Measurements from ENCODE around the gene RALA. TPM values are rescaled to one million over a fixed set of nuclear protein-coding genes. Genes with fewer than 3 reads are reported as not detected.

RALA gene
- polyA plus RNA-seq, 2 donors: 52.4 to 71.2 TPM

GRCh38 chr7:39733881-39734632, 110.7 kb downstream of the RALA start:
- peak overlapping the region; percentile 84 to 92 for H3K27ac ChIP-seq (ENCODE audit: low read depth in 2 of 2, low read length in 1 of 2)
- H3K4me1 ChIP-seq (ENCODE audit: control insufficient read depth in 2 of 2, insufficient read depth in 2 of 2, low read length in 1 of 2): peaks cover 2 to 6% of the 10 kb centered on the region in 2 donors
- 21 to 25% methylated on average over 8 of the region's 8 CpGs for WGBS, 2 donors

DNA sequence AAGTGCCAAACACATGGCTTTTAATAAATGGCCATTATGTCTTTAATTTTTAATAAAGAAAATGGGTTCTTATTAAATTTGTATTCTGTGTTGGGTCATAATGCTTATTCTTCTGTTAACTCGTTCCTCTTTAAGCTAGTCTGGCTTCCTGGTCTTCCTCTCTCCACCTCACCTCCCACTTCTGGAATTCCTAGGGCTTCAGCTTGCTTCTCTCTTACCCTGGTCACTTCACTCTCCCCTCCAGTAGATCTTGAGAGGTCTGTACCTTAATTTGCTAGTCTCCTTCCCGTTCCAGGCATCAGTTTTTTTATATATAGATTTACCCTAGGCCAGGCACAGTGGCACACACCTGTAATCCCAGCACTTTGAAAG, 111.2 kb downstream of the RALA start:
- H3K27me3 ChIP-seq (ENCODE audit: control insufficient read depth in 1 of 2, insufficient read depth in 2 of 2, low read length in 2 of 2): no peaks in the 10 kb centered on the region
- H3K36me3 ChIP-seq (ENCODE audit: control insufficient read depth in 2 of 2, insufficient read depth in 2 of 2, low read length in 1 of 2): no peaks in the 10 kb centered on the region
- H3K4me1 ChIP-seq (ENCODE audit: control insufficient read depth in 2 of 2, insufficient read depth in 2 of 2, low read length in 1 of 2): peaks cover 2 to 6% of the 10 kb centered on the region in 2 donors
- H3K4me3 ChIP-seq (ENCODE audit: low read depth in 1 of 2, low read length in 2 of 2): peak overlapping the region in 1 of 2 donors; percentile 66
- H3K9me3 ChIP-seq (ENCODE audit: control insufficient read depth in 2 of 2, insufficient read depth in 1 of 2, low read depth in 1 of 2, low read length in 1 of 2): no peaks in the 10 kb centered on the region
- H3K27ac ChIP-seq (ENCODE audit: low read depth in 2 of 2, low read length in 1 of 2): peak overlapping the region; percentile 84 to 92
- WGBS, 2 donors: 52 to 59% methylated on average over 2 of the region's 2 CpGs

More at GRCh38 chr7:39733881-39734632, 110.7 kb downstream of the RALA start:
- H3K4me3 ChIP-seq (ENCODE audit: low read depth in 1 of 2, low read length in 2 of 2): peak overlapping the region; percentile 60 to 66
- no peaks in the 10 kb centered on the region for H3K9me3 ChIP-seq (ENCODE audit: control insufficient read depth in 2 of 2, insufficient read depth in 1 of 2, low read depth in 1 of 2, low read length in 1 of 2)
- H3K36me3 ChIP-seq (ENCODE audit: control insufficient read depth in 2 of 2, insufficient read depth in 2 of 2, low read length in 1 of 2): no peaks in the 10 kb centered on the region
- H3K27me3 ChIP-seq (ENCODE audit: control insufficient read depth in 1 of 2, insufficient read depth in 2 of 2, low read length in 2 of 2): no peaks in the 10 kb centered on the region

GRCh38 chr7:39735903-39736302, 112.5 kb downstream of the RALA start:
- peaks cover 2 to 6% of the 10 kb centered on the region in 2 donors for H3K4me1 ChIP-seq (ENCODE audit: control insufficient read depth in 2 of 2, insufficient read depth in 2 of 2, low read length in 1 of 2)
- no peaks in the 10 kb centered on the region for H3K9me3 ChIP-seq (ENCODE audit: control insufficient read depth in 2 of 2, insufficient read depth in 1 of 2, low read depth in 1 of 2, low read length in 1 of 2)
- H3K4me3 ChIP-seq (ENCODE audit: low read depth in 1 of 2, low read length in 2 of 2): peak overlapping the region in 1 of 2 donors; percentile 28
- no peaks in the 10 kb centered on the region for H3K36me3 ChIP-seq (ENCODE audit: control insufficient read depth in 2 of 2, insufficient read depth in 2 of 2, low read length in 1 of 2)
- no peak overlapping the region for H3K27ac ChIP-seq (ENCODE audit: low read depth in 2 of 2, low read length in 1 of 2)
- H3K27me3 ChIP-seq (ENCODE audit: control insufficient read depth in 1 of 2, insufficient read depth in 2 of 2, low read length in 2 of 2): no peaks in the 10 kb centered on the region
- 70 to 75% methylated on average over 4 of the region's 4 CpGs for WGBS, 2 donors

DNA sequence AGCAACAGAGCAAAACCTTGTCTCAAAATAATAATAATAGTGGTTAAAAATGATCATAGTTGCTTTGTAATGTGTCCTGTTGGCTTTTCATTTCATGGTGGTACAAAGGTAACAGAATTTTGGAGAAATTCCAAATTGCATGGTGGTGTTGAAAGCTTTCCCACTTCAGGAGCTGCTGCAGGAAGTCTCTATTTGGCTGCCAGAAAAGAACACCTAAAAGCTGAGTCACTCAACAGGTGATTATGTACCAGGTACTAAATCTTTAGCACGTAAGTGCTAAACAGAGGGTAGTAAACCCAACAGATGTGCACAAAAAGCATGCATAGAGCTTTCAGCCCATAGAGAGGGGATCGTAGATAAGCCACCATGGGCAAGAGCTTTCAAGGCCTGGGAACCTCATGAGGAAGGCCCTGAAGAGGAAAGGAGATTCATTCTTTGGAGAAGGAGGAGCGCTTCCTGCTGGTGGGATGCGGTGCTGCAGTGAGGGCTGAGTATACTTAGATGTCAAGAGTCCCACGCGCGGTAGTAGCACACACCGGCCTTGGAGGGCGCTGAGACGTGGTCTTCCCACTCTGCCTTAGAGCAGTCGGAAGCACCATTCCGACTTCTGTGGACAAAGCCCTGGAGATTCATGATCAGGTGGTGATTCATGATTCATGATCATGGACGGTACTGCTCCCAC, 118.7 kb downstream of the RALA start:
- Histone ChIP-seq H3K36me3 (ENCODE audit: control insufficient read depth in 2 of 2, insufficient read depth in 2 of 2, low read length in 1 of 2) (no peaks in the 10 kb centered on the region), H3K9me3 (ENCODE audit: control insufficient read depth in 2 of 2, insufficient read depth in 1 of 2, low read depth in 1 of 2, low read length in 1 of 2) (no peaks in the 10 kb centered on the region), H3K27me3 (ENCODE audit: control insufficient read depth in 1 of 2, insufficient read depth in 2 of 2, low read length in 2 of 2) (no peaks in the 10 kb centered on the region), H3K27ac (ENCODE audit: low read depth in 2 of 2, low read length in 1 of 2) (peak overlapping the region in 1 of 2 donors; percentile 47), H3K4me3 (ENCODE audit: low read depth in 1 of 2, low read length in 2 of 2) (no peak overlapping the region), H3K4me1 (ENCODE audit: control insufficient read depth in 2 of 2, insufficient read depth in 2 of 2, low read length in 1 of 2) (no peaks in the 10 kb centered on the region)
- WGBS, 2 donors: 86 to 89% methylated on average over 13 of the region's 13 CpGs

DNA sequence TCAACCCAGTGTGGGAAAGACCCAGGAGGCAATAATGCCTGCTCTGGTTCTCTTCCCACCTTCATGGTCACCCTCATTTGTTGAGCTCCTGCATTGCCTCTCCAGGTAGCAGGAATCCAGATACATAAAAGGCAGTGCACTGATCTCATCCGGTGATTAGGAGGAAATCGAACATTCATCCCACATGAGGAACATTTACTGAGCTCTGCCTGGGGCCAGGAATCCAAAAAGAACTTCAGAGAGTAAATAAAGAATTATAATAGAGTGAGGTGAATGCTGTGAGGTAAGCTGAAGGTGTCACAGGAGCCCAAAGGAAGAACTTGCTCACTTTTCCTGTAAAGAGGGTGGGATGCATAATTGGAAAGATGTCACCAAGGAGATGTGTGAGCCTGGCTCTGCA, 121.2 kb downstream of the RALA start:
- Histone ChIP-seq H3K36me3 (ENCODE audit: control insufficient read depth in 2 of 2, insufficient read depth in 2 of 2, low read length in 1 of 2) (no peaks in the 10 kb centered on the region), H3K9me3 (ENCODE audit: control insufficient read depth in 2 of 2, insufficient read depth in 1 of 2, low read depth in 1 of 2, low read length in 1 of 2) (no peaks in the 10 kb centered on the region), H3K27me3 (ENCODE audit: control insufficient read depth in 1 of 2, insufficient read depth in 2 of 2, low read length in 2 of 2) (no peaks in the 10 kb centered on the region), H3K27ac (ENCODE audit: low read depth in 2 of 2, low read length in 1 of 2) (no peak overlapping the region), H3K4me1 (ENCODE audit: control insufficient read depth in 2 of 2, insufficient read depth in 2 of 2, low read length in 1 of 2) (no peaks in the 10 kb centered on the region), H3K4me3 (ENCODE audit: low read depth in 1 of 2, low read length in 2 of 2) (no peak overlapping the region)
- WGBS, 2 donors: 50 to 74% methylated on average over 2 of the region's 2 CpGs

DNA sequence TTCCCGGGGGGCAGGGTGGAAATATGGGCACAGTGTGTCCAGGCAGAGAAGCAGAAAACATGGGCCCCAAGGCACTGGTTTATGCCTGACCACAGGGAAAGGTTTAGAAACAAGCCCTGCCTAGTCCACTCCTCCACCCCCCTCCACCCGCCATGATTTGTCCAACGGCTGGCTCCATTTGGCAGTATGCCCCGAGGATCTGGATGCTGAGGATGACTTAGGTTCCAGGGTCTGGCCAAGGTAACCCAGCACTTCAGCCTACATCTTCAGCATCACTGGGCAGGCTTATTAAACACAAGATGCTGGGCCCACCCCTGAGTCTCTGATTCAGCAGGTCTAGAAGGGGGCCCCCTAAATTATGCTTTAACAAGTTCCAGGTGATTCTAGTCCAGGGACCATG, 121.9 kb downstream of the RALA start:
- H3K36me3 ChIP-seq (ENCODE audit: control insufficient read depth in 2 of 2, insufficient read depth in 2 of 2, low read length in 1 of 2): no peaks in the 10 kb centered on the region
- H3K4me3 ChIP-seq (ENCODE audit: low read depth in 1 of 2, low read length in 2 of 2): no peak overlapping the region
- H3K27me3 ChIP-seq (ENCODE audit: control insufficient read depth in 1 of 2, insufficient read depth in 2 of 2, low read length in 2 of 2): no peaks in the 10 kb centered on the region
- no peaks in the 10 kb centered on the region for H3K9me3 ChIP-seq (ENCODE audit: control insufficient read depth in 2 of 2, insufficient read depth in 1 of 2, low read depth in 1 of 2, low read length in 1 of 2)
- H3K4me1 ChIP-seq (ENCODE audit: control insufficient read depth in 2 of 2, insufficient read depth in 2 of 2, low read length in 1 of 2): no peaks in the 10 kb centered on the region
- H3K27ac ChIP-seq (ENCODE audit: low read depth in 2 of 2, low read length in 1 of 2): no peak overlapping the region
- WGBS, 2 donors: 60 to 64% methylated on average over 4 of the region's 4 CpGs

DNA sequence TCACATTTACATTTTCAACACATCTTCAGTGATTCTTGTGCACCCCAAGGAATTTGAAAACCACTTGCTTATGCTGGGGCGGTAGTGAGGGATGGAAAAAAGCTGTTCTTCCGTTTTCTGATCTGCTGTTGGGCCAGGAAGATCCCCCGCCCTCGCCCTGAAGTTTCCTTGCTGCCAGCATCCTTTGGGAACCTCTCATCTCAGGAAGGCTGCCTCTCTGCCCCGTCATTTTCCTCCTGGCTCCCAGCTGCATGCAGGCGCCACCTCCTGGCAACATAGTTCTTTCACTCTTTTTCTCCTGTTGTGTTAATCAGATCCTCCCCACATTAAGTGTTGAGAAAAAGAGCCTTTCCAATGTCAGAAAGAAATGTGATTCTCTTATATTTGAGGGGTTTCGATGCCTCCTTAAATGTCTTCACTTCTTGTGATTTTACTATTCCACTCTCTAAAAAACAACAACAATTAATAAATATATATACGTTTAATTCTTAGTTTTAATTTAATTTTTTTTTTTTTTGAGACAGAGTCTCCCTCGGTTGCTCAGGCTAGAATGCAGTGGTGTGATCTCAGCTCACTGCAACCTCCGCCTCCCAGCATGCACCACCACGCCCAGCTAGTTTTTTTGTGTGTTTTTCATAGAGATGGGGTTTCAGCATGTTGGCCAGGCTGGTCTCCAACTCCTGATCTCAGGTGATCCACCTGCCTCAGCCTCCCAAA, 122.9 kb downstream of the RALA start:
- WGBS, 2 donors: 24 to 30% methylated on average over 11 of the region's 11 CpGs
- H3K4me1 ChIP-seq (ENCODE audit: control insufficient read depth in 2 of 2, insufficient read depth in 2 of 2, low read length in 1 of 2): no peaks in the 10 kb centered on the region
- H3K27ac ChIP-seq (ENCODE audit: low read depth in 2 of 2, low read length in 1 of 2): peak overlapping the region in 1 of 2 donors; percentile 13
- H3K27me3 ChIP-seq (ENCODE audit: control insufficient read depth in 1 of 2, insufficient read depth in 2 of 2, low read length in 2 of 2): no peaks in the 10 kb centered on the region
- no peaks in the 10 kb centered on the region for H3K36me3 ChIP-seq (ENCODE audit: control insufficient read depth in 2 of 2, insufficient read depth in 2 of 2, low read length in 1 of 2)
- no peak overlapping the region for H3K4me3 ChIP-seq (ENCODE audit: low read depth in 1 of 2, low read length in 2 of 2)
- H3K9me3 ChIP-seq (ENCODE audit: control insufficient read depth in 2 of 2, insufficient read depth in 1 of 2, low read depth in 1 of 2, low read length in 1 of 2): no peaks in the 10 kb centered on the region

- Histone ChIP-seq H3K4me3 (ENCODE audit: low read depth in 1 of 2, low read length in 2 of 2) (no peak overlapping the region), H3K36me3 (ENCODE audit: control insufficient read depth in 2 of 2, insufficient read depth in 2 of 2, low read length in 1 of 2) (no peaks in the 10 kb centered on the region), H3K27ac (ENCODE audit: low read depth in 2 of 2, low read length in 1 of 2) (no peak overlapping the region), H3K9me3 (ENCODE audit: control insufficient read depth in 2 of 2, insufficient read depth in 1 of 2, low read depth in 1 of 2, low read length in 1 of 2) (no peaks in the 10 kb centered on the region), H3K27me3 (ENCODE audit: control insufficient read depth in 1 of 2, insufficient read depth in 2 of 2, low read length in 2 of 2) (no peaks in the 10 kb centered on the region), H3K4me1 (ENCODE audit: control insufficient read depth in 2 of 2, insufficient read depth in 2 of 2, low read length in 1 of 2) (peaks cover 4 to 6% of the 10 kb centered on the region in 2 donors)
- WGBS, 2 donors: 49 to 62% methylated on average over 1 of the region's 1 CpG
Measured at GRCh38 chr7:39749177-39749576, 125.8 kb downstream of the RALA start.

DNA sequence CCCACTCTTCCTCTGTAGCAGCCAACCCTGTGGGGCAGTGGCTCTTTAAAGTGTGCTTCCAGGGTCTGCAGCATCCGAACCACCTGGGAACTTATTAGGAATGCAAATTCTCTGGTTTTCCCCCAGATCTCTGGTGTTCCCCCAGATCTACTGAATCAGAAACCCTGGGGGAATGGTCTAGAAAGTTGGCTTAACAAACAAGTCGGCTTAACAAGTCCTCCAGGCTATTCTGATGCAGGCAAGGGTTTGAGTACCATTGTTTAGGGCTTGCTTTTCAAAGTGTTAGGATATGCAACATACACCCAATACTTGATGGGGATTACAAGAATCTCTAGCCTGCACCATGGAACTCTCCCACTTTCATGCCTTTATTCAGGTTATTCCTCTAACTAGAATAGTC, 126.3 kb downstream of the RALA start:
- Histone ChIP-seq H3K27ac (ENCODE audit: low read depth in 2 of 2, low read length in 1 of 2) (no peak overlapping the region), H3K4me1 (ENCODE audit: control insufficient read depth in 2 of 2, insufficient read depth in 2 of 2, low read length in 1 of 2) (peaks cover 6 to 8% of the 10 kb centered on the region in 2 donors), H3K9me3 (ENCODE audit: control insufficient read depth in 2 of 2, insufficient read depth in 1 of 2, low read depth in 1 of 2, low read length in 1 of 2) (no peaks in the 10 kb centered on the region), H3K4me3 (ENCODE audit: low read depth in 1 of 2, low read length in 2 of 2) (no peak overlapping the region), H3K36me3 (ENCODE audit: control insufficient read depth in 2 of 2, insufficient read depth in 2 of 2, low read length in 1 of 2) (no peaks in the 10 kb centered on the region), H3K27me3 (ENCODE audit: control insufficient read depth in 1 of 2, insufficient read depth in 2 of 2, low read length in 2 of 2) (no peaks in the 10 kb centered on the region)
- 78 to 84% methylated on average over 2 of the region's 2 CpGs for WGBS, 2 donors
